GM10266 (cell line): Measurements from ENCODE around the gene SYCE1L.
A peak's percentile ranks its signal among the peaks of the same experiment; 100 is the strongest.

Experiments used
- DNase-seq: peaks from one replicate; pipeline ENCODE4 v3.0.0; 2012; ENCODE audit errors: extremely low spot score
- TF ChIP-seq, protein P1 (sequence below): IDR thresholded peaks from 2 replicates; pipeline ENCODE4 v1.5.1; 2012; ENCODE audit warnings: mild to moderate bottlenecking, low read depth; ENCODE audit not compliant: control insufficient read depth, insufficient read depth; ENCODE audit errors: missing control alignments

Gene SYCE1L

GRCh38 chr16:77206533-77206932 lies 7.3 kb downstream of the SYCE1L start:
- DNase-seq, result no peak
- TF ChIP-seq, protein P1, sequence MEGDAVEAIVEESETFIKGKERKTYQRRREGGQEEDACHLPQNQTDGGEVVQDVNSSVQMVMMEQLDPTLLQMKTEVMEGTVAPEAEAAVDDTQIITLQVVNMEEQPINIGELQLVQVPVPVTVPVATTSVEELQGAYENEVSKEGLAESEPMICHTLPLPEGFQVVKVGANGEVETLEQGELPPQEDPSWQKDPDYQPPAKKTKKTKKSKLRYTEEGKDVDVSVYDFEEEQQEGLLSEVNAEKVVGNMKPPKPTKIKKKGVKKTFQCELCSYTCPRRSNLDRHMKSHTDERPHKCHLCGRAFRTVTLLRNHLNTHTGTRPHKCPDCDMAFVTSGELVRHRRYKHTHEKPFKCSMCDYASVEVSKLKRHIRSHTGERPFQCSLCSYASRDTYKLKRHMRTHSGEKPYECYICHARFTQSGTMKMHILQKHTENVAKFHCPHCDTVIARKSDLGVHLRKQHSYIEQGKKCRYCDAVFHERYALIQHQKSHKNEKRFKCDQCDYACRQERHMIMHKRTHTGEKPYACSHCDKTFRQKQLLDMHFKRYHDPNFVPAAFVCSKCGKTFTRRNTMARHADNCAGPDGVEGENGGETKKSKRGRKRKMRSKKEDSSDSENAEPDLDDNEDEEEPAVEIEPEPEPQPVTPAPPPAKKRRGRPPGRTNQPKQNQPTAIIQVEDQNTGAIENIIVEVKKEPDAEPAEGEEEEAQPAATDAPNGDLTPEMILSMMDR, result no peak

DNA sequence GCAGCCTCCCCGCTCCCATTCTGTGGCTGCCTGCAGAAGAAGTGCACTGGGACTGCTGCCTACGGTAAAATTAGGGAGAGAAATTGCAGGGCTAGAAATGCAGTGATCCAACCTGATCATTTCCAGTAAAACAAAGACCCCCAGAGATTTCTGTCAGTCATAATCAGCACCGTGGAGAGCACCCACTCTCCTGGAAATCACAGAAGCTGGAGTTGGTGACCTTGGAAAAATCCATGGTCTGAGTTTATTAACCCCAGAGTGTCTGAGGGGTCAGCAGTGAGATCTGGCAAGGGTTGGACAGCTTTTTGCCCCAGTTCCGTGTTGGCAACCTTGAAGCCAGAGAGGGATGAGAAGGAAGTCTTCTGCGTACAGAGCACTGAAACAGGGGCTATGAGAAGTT lies 7.8 kb downstream of the SYCE1L start:
- no peak for DNase-seq
- TF ChIP-seq, protein P1, result no peak

GRCh38 chr16:77208382-77208781 lies 9.2 kb downstream of the SYCE1L start:
- no peak for DNase-seq
- TF ChIP-seq, protein P1, result no peak

- DNase-seq, result peak; percentile 78
- TF ChIP-seq, protein P1, result no peak
Observed at GRCh38 chr16:77211880-77212740, 12.9 kb downstream of the SYCE1L start.

- TF ChIP-seq, protein P1, result no peak
- peak; percentile 77 for DNase-seq
Observed at GRCh38 chr16:77212741-77213541, 13.7 kb downstream of the SYCE1L start.

DNA sequence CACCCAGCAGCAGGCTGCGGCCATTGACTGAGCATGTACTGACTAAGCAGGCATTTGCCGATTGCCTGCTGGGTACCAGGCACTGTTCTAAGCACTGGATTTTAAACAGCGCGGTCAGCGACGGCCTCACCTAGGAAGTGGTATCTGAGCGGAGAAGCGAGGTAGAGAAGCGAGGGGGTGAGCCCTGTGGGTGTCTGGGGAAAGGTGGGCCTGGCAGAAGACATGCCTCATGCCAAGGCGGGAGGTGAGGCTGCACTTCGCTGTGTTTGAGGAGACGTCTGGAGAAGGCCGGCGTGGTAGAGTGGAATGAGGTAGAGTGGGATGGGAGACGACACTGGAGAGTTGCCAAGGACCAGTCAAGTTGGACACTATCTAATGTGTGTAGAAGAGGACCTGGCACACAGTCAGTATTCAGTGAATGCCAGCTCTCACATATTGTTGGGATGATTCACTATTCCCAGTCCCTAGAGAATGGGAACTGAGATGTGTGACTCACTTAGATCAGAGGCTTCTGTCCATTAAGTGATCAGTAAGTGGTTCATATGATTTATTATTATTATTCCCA lies 14.4 kb downstream of the SYCE1L start:
- TF ChIP-seq, protein P1, result no peak
- DNase-seq, result no peak
